NCI-H446 treated with DMSO at 0.1 percent for 48 hours (cell line): ENCODE data around the gene POLD3.
"Not testable (repeated sequence)": the region's sequence is repeated elsewhere in the genome, so short reads cannot be mapped to it uniquely, and the experiment has no call there.

ENCODE experiments used
- DNase-seq: peaks from one replicate; lab custom pipeline; 2025; lab: John Stamatoyannopoulos, UW

The POLD3 gene

GRCh38 chr11:74638869-74639268 is 46.5 kb downstream of the POLD3 start:
- no peak for DNase-seq

- DNase-seq = no peak
Measured at GRCh38 chr11:74639533-74639932, 47.2 kb downstream of the POLD3 start.

GRCh38 chr11:74641289-74641688 is 48.9 kb downstream of the POLD3 start:
- no peak for DNase-seq

- DNase-seq = no peak
Measured at GRCh38 chr11:74641905-74642304, 49.5 kb downstream of the POLD3 start.

GRCh38 chr11:74642912-74643311 is 50.5 kb downstream of the POLD3 start:
- no peak for DNase-seq

DNA sequence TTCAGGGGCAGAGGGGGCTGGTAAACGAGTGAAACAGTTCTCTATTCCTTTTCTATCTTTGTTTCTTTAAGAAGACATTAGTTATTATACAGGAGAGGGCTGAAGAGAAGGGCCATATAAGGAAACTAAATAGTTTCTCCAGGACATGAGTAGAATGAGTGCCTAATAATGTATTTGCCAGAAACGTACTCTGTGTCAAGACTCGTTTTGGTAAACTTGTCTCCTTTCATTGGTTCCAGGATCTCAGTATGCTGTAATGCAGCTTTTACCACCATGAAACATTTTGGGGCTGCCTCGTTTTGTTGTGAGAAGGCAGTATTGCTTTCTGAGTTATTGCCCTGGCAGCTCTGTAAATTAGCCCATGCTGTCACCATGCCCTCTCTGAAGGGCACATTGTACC is 51.7 kb downstream of the POLD3 start:
- DNase-seq = no peak

DNA sequence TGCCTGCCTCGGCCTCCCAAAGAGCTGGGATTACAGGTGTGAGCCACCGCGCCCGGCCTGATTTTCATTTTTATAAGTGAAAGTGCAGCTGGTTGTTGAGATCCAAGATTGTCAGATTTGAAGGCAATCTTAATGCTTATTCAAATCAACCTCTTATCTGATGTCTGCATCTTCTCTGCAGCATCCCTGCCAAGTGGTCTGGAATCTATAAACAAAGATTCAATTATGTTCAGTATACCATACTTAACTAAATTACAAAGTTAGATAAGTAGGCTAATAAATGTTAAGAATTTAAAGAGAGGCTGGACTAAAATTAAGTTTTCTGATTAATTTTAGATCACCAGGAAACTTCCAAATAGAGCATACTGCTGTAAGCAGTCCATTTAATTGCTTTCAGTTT is 53.8 kb downstream of the POLD3 start:
- DNase-seq = no peak

DNA sequence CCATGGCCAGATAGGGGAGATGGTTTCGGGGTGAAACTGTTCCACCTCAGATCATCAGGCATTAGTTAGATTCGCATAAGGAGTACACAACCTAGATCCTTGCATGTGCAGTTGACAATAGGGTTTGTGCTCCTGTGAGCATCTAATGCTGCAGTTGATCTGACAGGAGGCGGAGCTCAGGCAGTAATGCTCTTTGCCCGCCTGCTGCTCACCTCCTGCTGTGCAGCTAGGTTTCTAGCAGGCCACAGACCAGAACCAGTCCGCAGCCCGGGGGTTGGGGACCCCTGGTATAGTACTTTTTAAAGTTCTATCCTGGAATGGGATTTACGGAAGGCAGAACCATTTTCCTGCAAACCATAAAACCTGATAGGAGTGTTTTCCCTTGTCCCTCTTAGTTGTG is 54.6 kb downstream of the POLD3 start:
- no peak for DNase-seq

DNA sequence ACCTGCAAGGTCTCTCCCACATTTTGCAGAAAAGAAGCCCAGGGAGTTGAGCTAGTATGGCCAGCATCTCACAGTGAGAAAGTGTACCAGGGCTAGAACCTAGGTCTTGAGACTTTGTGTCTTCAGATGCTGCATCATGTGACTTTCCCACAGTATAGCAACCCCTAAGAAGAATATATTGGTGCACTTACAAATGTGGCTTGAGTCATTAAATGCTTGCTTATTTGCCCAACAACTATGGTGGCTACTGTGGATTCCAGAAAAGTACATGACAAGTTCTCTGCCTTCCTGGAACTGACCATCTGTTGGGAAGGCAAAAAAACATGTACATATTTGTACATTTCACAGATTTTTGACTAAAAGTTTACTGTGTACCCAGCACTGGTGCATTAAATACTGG is 55.0 kb downstream of the POLD3 start:
- DNase-seq = no peak

- no peak for DNase-seq
Measured at GRCh38 chr11:74647831-74648230, 55.4 kb downstream of the POLD3 start.

DNA sequence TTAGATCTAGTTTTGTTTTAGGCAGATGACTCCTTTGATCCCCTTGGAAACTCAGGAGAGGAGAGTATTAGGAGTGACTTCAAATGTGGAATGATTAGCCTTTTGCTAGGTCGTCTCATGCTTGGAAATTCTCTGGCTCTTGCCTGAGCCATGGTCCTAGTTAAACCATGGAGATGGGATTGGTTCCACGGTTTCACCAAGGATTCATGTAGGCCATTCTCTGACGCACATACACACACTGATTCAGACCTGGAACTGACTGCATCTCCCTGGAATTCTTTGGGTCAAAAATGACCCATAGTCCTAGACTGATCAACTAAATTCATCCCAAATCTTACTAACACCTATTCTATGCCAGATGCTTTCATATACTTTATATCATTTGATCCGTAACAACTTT is 56.5 kb downstream of the POLD3 start:
- DNase-seq = no peak

- no peak for DNase-seq
Measured at GRCh38 chr11:74650498-74650897, 58.1 kb downstream of the POLD3 start.

DNA sequence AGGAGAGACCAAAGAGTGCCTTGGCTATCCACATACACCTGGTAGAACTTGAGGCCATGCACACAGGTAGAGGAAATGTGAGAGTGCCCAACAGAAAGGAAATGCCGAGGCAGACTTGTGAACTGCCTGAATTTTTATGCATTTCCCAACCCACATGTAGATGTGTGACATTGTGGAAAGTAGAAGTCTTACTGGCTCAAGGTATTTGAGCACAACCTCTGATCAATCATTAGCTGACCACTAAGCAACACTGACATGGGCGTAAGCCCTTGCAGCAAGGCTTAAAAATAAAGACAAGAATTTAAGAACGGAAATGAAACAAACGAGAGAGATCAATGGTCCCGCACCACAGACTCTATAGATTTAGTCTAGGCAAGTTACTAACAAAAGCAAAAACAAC is 62.6 kb downstream of the POLD3 start:
- DNase-seq = no peak

GRCh38 chr11:74659124-74659523 is 66.7 kb downstream of the POLD3 start:
- DNase-seq = not testable (repeated sequence)

DNA sequence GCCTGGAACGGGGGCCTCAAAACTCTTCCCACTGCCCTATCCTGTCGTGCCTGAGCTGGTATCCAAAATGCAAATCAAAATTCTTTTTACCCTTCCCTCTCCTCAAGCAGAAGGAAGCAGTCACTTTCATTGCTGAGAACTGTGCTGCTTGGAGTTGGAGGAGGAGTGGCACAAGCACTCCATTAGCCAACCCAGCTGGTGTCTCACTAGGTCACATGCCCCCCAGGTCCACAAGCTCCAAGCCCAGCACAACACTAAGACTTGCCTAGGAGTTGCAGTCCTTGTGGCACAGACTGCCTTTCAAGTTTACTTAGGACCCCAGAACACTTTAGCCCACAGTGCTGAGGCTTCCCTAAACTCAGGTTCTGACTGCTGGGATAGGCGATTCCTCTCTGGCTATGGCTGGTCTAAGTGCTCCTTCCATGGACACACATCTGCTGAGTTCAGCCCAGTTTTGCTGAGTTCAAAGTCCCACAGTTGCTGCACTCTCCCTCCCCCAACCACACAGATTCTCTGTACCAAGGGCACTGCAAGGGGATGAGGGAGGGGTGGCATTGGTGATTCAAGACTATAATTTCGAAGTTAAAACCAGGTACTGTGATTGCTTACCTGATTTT is 70.2 kb downstream of the POLD3 start:
- no peak for DNase-seq

- DNase-seq = no peak
Measured at GRCh38 chr11:74663315-74663714, 70.9 kb downstream of the POLD3 start.

- no peak for DNase-seq
Measured at GRCh38 chr11:74669211-74670160, 77.1 kb downstream of the POLD3 start.

DNA sequence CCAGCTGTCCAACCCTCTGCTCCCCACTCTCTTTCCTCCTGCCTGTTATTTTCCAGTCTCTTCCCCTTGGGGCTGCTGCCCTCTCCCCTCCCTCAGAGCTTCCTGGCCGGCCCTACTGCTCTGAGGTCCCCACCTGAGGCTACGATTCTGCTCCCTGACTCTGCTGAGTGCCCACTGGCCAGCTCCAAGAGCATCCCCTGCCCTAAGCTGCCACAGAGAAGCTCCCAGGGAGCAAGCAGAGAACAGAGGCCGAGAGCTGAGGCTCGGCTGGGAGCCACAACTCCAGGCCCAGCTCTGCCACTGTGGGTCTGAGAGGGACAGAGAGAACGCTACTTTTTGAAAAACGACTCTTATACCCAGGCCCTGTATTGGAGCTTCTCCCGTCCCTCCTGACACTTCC is 77.8 kb downstream of the POLD3 start:
- no peak for DNase-seq

DNA sequence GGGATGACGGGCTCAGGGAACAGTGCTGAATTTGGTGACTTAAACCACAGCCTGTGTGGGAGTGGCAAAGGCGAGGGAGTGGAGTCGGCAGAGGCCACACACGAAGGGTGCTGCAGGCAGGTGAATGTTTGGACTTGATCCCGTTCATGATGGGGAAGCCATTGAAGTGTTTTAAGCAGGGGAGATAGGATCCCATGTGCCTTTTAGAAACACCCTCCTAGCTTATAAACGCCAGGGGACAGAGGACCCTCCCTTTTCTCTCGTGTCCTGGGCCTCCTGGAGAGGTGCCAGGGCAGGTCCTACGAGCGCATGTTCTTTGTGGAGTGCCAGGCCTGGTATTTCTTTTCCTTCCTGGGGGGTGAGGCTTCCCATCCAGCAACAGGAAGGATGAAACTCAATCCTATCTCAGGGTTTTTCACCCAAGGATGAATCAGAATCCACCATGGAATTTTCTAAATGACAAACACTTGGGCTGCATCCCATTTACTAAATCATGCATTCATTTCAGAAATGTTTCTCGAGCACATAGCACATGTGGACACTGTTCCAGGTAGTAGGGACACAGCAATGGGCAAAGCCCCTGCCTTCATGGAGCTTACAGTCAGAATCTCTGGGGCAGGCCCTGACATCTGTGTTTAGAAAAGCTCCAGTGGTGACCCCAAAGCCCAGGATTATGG is 79.3 kb downstream of the POLD3 start:
- no peak for DNase-seq

GRCh38 chr11:74672332-74672955 is 80.1 kb downstream of the POLD3 start:
- no peak for DNase-seq

DNA sequence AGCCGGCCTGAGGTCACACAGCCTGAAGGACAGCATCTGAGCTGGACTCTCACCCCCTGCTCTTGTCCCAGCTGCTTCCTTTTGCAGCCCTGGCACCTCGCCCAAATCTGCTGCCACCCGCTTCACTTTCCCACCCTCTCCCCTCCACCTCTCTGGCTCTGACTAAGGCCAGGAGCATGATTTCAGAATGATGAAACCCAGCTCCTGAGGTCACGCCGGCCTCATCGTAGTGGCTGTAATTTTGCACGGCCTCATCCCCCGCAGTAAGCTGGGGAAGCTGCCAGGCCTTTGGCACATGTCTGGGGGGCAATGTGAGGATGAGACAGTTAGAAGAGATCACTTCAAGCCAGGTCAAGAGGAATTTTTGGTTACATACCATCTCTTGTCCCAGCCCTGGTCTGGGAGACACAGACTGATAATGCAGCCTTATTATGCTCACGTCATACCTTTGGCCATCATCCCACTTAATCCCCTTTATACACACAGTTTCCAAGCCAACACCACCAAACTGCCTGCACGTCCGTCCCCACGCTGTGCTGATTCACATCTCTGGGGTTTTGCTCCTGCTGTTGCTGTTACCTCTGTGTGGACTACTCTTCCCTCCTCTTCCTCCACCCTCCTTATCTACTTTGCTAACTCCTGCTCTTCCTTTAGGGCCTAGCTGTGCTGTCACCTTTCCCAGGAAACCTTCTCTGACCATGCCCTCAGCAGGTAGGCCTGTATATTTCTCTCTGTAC is 80.7 kb downstream of the POLD3 start:
- peak; percentile 46 for DNase-seq
